HL-60 (cell line): Measurements from ENCODE around the gene ARID1A.

Source experiments
- GABPA ChIP-seq: IDR thresholded peaks from 2 replicates; pipeline ENCODE4 v1.6.1; 2012; ENCODE audit warnings: low read depth
- POLR2AphosphoS5 ChIP-seq: IDR thresholded peaks from 2 replicates; pipeline ENCODE4 v1.6.1; 2012; ENCODE audit warnings: low read depth
- SPI1 ChIP-seq: IDR thresholded peaks from 2 replicates; pipeline ENCODE4 v1.6.1; 2012; ENCODE audit warnings: low read depth, mild to moderate bottlenecking, borderline replicate concordance
- TF ChIP-seq, protein P1 (sequence below): IDR thresholded peaks from one replicate; pipeline ENCODE4 v1.5.1; 2011; ENCODE audit warnings: low read length, control low read depth, inconsistent platforms; ENCODE audit not compliant: insufficient read depth
- TF ChIP-seq, protein P2 (sequence below): IDR thresholded peaks from 2 replicates; pipeline ENCODE4 v1.6.1; 2012; ENCODE audit warnings: low read depth; ENCODE audit not compliant: insufficient replicate concordance

DNA sequence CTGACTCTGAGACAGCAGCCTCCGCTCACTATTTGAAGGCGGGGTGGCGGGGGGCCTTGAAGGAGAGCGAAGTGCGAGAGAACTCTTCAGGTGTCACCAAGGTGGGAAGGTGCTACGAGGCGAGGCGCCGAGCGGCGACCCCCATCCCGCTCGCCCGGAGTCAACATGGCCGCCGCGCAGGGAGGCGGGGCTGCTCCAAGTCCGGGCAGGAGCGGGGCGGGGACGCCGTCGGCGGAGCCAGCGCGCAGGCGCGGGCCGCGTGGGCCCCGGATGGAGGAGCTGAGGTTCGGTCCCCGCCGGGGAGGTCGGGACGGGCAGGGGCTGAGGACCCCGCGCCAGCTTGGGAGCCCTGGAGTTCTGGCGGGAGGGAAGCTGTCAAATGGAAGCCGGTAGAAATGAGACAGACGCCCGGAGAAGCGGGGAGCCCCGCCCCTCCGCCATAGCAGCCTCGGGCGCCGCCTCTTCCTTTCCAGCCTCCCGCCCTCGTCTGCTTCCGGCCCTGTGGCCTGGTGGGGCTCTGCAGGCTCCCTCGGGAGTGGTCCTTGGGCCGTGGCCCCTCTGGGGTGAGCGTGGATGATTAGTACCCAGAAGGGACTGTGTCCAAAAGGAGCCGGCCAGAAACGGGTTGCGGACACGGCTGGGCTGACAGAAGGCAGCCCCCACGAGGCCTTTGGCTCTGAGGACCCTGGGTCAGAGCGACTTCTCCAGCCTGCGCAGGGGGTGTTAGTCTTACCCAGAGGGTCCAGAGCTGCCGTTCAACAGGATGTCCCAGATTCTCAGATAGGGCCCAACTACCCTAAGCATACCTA is 92.1 kb downstream of the ARID1A start, which contains the start of gene PIGV:
- TF ChIP-seq POLR2AphosphoS5 (peak; percentile 73), GABPA (peak; percentile 67), SPI1 (no peak)
- TF ChIP-seq, protein P1, sequence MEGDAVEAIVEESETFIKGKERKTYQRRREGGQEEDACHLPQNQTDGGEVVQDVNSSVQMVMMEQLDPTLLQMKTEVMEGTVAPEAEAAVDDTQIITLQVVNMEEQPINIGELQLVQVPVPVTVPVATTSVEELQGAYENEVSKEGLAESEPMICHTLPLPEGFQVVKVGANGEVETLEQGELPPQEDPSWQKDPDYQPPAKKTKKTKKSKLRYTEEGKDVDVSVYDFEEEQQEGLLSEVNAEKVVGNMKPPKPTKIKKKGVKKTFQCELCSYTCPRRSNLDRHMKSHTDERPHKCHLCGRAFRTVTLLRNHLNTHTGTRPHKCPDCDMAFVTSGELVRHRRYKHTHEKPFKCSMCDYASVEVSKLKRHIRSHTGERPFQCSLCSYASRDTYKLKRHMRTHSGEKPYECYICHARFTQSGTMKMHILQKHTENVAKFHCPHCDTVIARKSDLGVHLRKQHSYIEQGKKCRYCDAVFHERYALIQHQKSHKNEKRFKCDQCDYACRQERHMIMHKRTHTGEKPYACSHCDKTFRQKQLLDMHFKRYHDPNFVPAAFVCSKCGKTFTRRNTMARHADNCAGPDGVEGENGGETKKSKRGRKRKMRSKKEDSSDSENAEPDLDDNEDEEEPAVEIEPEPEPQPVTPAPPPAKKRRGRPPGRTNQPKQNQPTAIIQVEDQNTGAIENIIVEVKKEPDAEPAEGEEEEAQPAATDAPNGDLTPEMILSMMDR = no peak
- TF ChIP-seq, protein P2, sequence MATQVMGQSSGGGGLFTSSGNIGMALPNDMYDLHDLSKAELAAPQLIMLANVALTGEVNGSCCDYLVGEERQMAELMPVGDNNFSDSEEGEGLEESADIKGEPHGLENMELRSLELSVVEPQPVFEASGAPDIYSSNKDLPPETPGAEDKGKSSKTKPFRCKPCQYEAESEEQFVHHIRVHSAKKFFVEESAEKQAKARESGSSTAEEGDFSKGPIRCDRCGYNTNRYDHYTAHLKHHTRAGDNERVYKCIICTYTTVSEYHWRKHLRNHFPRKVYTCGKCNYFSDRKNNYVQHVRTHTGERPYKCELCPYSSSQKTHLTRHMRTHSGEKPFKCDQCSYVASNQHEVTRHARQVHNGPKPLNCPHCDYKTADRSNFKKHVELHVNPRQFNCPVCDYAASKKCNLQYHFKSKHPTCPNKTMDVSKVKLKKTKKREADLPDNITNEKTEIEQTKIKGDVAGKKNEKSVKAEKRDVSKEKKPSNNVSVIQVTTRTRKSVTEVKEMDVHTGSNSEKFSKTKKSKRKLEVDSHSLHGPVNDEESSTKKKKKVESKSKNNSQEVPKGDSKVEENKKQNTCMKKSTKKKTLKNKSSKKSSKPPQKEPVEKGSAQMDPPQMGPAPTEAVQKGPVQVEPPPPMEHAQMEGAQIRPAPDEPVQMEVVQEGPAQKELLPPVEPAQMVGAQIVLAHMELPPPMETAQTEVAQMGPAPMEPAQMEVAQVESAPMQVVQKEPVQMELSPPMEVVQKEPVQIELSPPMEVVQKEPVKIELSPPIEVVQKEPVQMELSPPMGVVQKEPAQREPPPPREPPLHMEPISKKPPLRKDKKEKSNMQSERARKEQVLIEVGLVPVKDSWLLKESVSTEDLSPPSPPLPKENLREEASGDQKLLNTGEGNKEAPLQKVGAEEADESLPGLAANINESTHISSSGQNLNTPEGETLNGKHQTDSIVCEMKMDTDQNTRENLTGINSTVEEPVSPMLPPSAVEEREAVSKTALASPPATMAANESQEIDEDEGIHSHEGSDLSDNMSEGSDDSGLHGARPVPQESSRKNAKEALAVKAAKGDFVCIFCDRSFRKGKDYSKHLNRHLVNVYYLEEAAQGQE = no peak
